NCI-H2107 treated with DMSO at 0.1 percent for 48 hours (cell line): ENCODE data around the gene BMERB1.
"Not testable (repeated sequence)": the region's sequence is repeated elsewhere in the genome, so short reads cannot be mapped to it uniquely, and the experiment has no call there.

Source experiments
- DNase-seq: peaks from one replicate; lab custom pipeline; 2025; ENCODE audit not compliant: unreplicated experiment; lab: John Stamatoyannopoulos, UW

Gene BMERB1

GRCh38 chr16:15459791-15460190 is 25.4 kb downstream of the BMERB1 start:
- DNase-seq, result no peak

GRCh38 chr16:15460601-15461000 is 26.2 kb downstream of the BMERB1 start:
- DNase-seq, result no peak

GRCh38 chr16:15461376-15461775 is 27.0 kb downstream of the BMERB1 start:
- DNase-seq, result no peak

- no peak for DNase-seq
These were observed 30.2 kb downstream of the BMERB1 start for GRCh38 chr16:15464401-15465186.

- no peak for DNase-seq
These were observed 31.7 kb downstream of the BMERB1 start for GRCh38 chr16:15466131-15466530.

- no peak for DNase-seq
These were observed 32.7 kb downstream of the BMERB1 start for GRCh38 chr16:15466886-15467781.

GRCh38 chr16:15476971-15477370 is 42.6 kb downstream of the BMERB1 start:
- not testable (repeated sequence) for DNase-seq

- no peak for DNase-seq
These were observed 43.4 kb downstream of the BMERB1 start for GRCh38 chr16:15477802-15478201.

GRCh38 chr16:15482068-15482747 is 47.8 kb downstream of the BMERB1 start:
- DNase-seq, result no peak

GRCh38 chr16:15482748-15483298 is 48.4 kb downstream of the BMERB1 start:
- DNase-seq, result no peak

- DNase-seq, result no peak
These were observed 49.5 kb downstream of the BMERB1 start for GRCh38 chr16:15483857-15484256.

- no peak for DNase-seq
These were observed 50.3 kb downstream of the BMERB1 start for GRCh38 chr16:15484662-15485061.

GRCh38 chr16:15485175-15485574 is 50.8 kb downstream of the BMERB1 start:
- DNase-seq, result no peak

GRCh38 chr16:15486661-15487060 is 52.3 kb downstream of the BMERB1 start:
- no peak for DNase-seq

- DNase-seq, result no peak
These were observed 53.2 kb downstream of the BMERB1 start for GRCh38 chr16:15487336-15488284.

GRCh38 chr16:15489016-15489415 is 54.6 kb downstream of the BMERB1 start:
- no peak for DNase-seq

- DNase-seq, result no peak
These were observed 55.8 kb downstream of the BMERB1 start for GRCh38 chr16:15490123-15490711.

- no peak for DNase-seq
These were observed 57.0 kb downstream of the BMERB1 start for GRCh38 chr16:15491411-15491810.

- DNase-seq, result no peak
These were observed 57.8 kb downstream of the BMERB1 start for GRCh38 chr16:15492091-15492740.
